ENCODE measurements around the gene PRR23C. TPM values are rescaled to one million over a fixed set of nuclear protein-coding genes. Genes with fewer than 3 reads are reported as not detected.

The PRR23C gene
- total RNA-seq, 4 donors from 2014 or later, result not detected

GRCh38 chr3:139024968-139025367 lies 19.7 kb downstream of the PRR23C start:
- TF ChIP-seq EP300 (IDR thresholded peaks at IDR 0.05; ENCODE audit: low read depth), result no peak
- TF ChIP-seq POLR2A (IDR thresholded peaks at IDR 0.05), result no peak
- no peak for TF ChIP-seq POLR2AphosphoS5 (IDR thresholded peaks at IDR 0.05)
- no peak for TF ChIP-seq CTCF (IDR thresholded peaks at IDR 0.05)
- no peaks in the 10 kb centered on the region for H3K4me1 ChIP-seq
- WGBS, 2 donors (ENCODE audit: low coverage in 1 of 2), result 90 to 92% methylated on average over 2 of the region's 2 CpGs
- H3K4me3 ChIP-seq, result no peak overlapping the region
- H3K9me3 ChIP-seq, result peaks cover 0 to under 1% of the 10 kb centered on the region in 2 donors
- H3K36me3 ChIP-seq, result no peaks in the 10 kb centered on the region
- H3K27me3 ChIP-seq, result no peaks in the 10 kb centered on the region
- DNase-seq, result no peak
- intact Hi-C loops (cut with DNase I; ENCODE audit: low total_unique reads), result no loop called here
- in situ Hi-C loops (cut with MboI; ENCODE audit: low pct_ligation_motif_present in 1 of 4, low pct_unique_long_range_greater_than_20kb in 1 of 4, low sequenced_read_pairs in 3 of 4), result no loop called here
- no peak overlapping the region for H3K27ac ChIP-seq

- H3K36me3 ChIP-seq, result no peaks in the 10 kb centered on the region
- 70 to 84% methylated on average over 3 to 19 of the region's 19 CpGs for WGBS, 2 donors (ENCODE audit: low coverage in 1 of 2)
- H3K27ac ChIP-seq, result no peak within 1 kb of the TSS
- H3K27me3 ChIP-seq, result no peaks in the 10 kb centered on the region
- TF ChIP-seq CTCF (IDR thresholded peaks at IDR 0.05) (peak in 3 of 5 experiments; percentile 13 to 27 (median 16)), EP300 (IDR thresholded peaks at IDR 0.05; ENCODE audit: low read depth) (no peak)
- no peak for DNase-seq
- intact Hi-C loops (cut with DNase I; ENCODE audit: low total_unique reads) (no loop called here), in situ Hi-C loops (cut with MboI; ENCODE audit: low pct_ligation_motif_present in 1 of 4, low pct_unique_long_range_greater_than_20kb in 1 of 4, low sequenced_read_pairs in 3 of 4) (no loop called here)
- H3K9me3 ChIP-seq, result no peaks in the 10 kb centered on the region
- no peaks in the 10 kb centered on the region for H3K4me1 ChIP-seq
- H3K4me3 ChIP-seq, result no peak within 1 kb of the TSS
Measured at GRCh38 chr3:139020868-139021234, 23.8 kb downstream of the PRR23C start, which contains the start of gene PRR23B. TSS of gene PRR23B (minus strand) at chr3:139020926. CDS start at chr3:139020661, 265 bp downstream.

- no peak overlapping the region for H3K4me3 ChIP-seq
- intact Hi-C loops (cut with DNase I; ENCODE audit: low total_unique reads) (no loop called here), in situ Hi-C loops (cut with MboI; ENCODE audit: low pct_ligation_motif_present in 1 of 4, low pct_unique_long_range_greater_than_20kb in 1 of 4, low sequenced_read_pairs in 3 of 4) (no loop called here)
- DNase-seq, result no peak
- TF ChIP-seq POLR2AphosphoS5 (IDR thresholded peaks at IDR 0.05) (no peak), POLR2A (IDR thresholded peaks at IDR 0.05) (no peak), EP300 (IDR thresholded peaks at IDR 0.05; ENCODE audit: low read depth) (no peak), CTCF (IDR thresholded peaks at IDR 0.05) (no peak)
- no peaks in the 10 kb centered on the region for H3K27me3 ChIP-seq
- no peaks in the 10 kb centered on the region for H3K4me1 ChIP-seq
- no peaks in the 10 kb centered on the region for H3K36me3 ChIP-seq
- WGBS, 2 donors (ENCODE audit: low coverage in 1 of 2), result 86% methylated on average over 44 of the region's 81 CpGs; no CpG with 5 or more reads in 1 of the 2 donors
- H3K9me3 ChIP-seq, result no peaks in the 10 kb centered on the region
- no peak overlapping the region for H3K27ac ChIP-seq
Measured at GRCh38 chr3:139020036-139020867, 24.4 kb downstream of the PRR23C start.

DNA sequence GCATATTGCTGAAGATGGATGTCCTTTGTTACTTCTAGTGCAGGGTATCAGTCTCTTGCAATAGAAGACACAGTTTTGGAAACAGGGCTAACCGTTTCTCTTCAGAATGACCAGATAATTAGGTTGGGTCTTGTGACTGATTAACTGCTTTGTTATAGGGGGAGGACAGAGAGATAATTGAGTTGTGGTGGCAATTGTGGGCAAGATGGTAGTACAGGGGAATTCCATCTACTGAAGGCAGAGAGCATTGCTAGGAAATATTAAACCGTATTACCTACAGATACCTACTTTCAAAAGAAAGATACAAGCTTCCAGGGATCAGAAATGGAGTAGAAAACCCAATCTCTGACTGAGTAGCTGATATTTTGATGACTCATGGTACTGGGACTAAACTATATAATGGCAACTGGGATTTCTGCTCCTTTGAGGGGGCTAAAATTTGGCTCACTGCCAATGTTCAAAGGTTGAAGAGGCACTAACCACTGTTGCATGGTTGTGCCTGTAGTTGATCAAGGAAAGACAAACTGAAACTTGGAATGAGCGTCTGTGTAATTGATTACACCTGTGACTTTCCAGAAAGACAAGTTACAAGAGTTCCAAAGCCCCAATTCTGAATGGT lies 28.2 kb downstream of the PRR23C start:
- no peak overlapping the region for H3K27ac ChIP-seq
- peaks cover 0 to 5% of the 10 kb centered on the region in 2 donors for H3K9me3 ChIP-seq
- intact Hi-C loops (cut with DNase I; ENCODE audit: low total_unique reads), result no loop called here
- DNase-seq, result no peak
- H3K36me3 ChIP-seq, result no peaks in the 10 kb centered on the region
- H3K27me3 ChIP-seq, result no peaks in the 10 kb centered on the region
- WGBS, 2 donors (ENCODE audit: low coverage in 1 of 2), result 60 to 67% methylated on average over 2 to 3 of the region's 3 CpGs
- TF ChIP-seq POLR2A (IDR thresholded peaks at IDR 0.05) (no peak), EP300 (IDR thresholded peaks at IDR 0.05; ENCODE audit: low read depth) (no peak)
- no peaks in the 10 kb centered on the region for H3K4me1 ChIP-seq
- no peak overlapping the region for H3K4me3 ChIP-seq
- in situ Hi-C loops (cut with MboI; ENCODE audit: low pct_ligation_motif_present in 1 of 4, low pct_unique_long_range_greater_than_20kb in 1 of 4, low sequenced_read_pairs in 3 of 4), result no loop called here
